DMS153 treated with DMSO at 0.1 percent for 48 hours (cell line): Measurements from ENCODE around the gene HOXA2.

ENCODE experiments used
- DNase-seq: peaks from one replicate; lab custom pipeline; 2025; ENCODE audit not compliant: unreplicated experiment; lab: John Stamatoyannopoulos, UW

Gene HOXA2

DNA sequence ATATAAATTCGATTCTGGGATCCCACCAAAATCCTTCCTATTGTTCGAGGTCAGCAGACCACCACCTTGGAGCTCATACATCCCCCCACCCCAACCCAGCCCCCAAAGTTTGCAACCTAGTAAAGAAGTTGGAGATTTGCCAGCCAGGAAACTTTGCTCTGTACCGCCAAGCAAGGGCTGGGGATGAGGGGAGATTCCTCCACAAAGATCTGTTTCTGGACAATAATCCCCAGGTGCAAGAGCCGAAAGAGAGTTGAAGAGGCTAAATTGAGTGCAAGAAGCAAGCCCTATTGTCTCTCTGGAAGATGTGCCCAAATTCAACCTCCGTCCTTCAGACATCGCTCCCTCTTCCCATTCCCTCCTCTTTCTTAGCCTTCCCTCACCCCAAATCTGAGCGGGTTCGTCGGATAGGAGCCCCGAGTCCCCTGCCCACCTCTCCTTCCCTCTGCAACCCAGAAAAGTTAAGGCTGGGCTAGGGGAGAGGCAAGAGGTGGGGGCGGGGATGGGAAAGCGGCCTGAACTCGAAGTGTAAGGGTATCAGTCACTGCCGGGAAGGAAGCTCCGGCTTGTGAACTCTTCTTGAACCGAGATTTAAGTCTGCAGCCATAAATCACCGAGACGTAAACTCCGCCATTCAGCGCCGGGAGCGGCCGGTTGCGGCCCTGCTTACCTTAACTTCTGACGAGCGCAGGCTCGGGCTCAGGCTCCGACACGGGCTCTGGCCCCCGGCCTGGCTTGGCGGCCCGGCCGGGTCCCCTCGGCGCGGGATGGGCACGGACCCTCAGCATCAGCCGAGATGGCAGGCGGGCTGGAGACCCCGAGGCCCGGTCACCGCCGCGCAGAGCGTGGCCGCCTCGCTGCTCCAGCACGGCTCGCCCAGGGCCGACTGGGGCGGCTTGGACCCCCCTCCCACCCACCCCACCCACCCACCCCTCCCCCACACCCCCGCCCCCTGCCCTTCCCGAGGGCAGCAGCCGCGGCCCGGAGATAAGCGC is 10.8 kb upstream of the HOXA2 start:
- DNase-seq = no peak

GRCh38 chr7:27112361-27112760 is 9.9 kb upstream of the HOXA2 start:
- DNase-seq = no peak

- DNase-seq = no peak
These were observed 9.3 kb upstream of the HOXA2 start for GRCh38 chr7:27111751-27112277.

GRCh38 chr7:27111042-27111750 is 8.7 kb upstream of the HOXA2 start:
- DNase-seq = no peak

DNA sequence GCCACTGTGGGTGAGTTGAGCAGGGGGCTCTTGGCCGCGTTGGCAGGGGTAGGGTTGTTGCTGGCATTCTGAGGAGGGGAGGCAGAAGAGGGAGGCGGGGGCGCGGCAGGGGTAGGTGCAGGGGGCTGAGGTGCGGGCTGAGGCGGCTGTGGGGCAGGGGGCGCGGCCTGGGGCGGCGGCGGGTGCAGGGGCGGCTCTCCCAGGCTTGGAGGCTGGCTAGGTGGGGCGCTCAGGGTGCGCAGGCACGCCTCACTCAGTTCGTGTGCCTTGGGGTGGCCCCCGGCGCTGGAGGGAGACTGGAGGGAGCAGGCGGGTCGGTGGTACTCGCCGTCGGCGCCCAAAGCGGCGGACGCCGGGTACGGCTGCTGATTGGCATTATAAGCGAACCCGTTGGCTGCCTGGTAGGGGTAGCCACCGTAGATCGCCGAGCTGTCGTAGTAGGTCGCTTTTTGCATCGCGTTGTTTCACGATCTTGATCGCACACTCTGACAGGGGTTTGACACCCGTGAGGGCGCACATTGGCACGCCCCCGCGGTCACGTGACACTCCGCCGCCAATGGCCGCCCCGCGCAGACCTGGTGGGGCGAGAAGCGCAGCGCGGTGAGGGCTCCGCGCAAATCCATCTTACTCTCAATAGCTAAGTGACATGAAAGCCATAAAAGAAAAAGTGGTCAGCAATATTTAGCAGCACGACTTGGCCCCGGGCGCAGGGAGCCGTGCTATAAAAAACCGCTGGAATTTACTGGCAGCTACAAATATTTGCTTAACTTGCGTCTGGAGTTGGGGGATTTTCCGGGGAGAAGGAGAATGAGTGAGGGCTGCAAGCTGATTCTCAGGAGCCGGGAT is 7.9 kb upstream of the HOXA2 start:
- no peak for DNase-seq

DNA sequence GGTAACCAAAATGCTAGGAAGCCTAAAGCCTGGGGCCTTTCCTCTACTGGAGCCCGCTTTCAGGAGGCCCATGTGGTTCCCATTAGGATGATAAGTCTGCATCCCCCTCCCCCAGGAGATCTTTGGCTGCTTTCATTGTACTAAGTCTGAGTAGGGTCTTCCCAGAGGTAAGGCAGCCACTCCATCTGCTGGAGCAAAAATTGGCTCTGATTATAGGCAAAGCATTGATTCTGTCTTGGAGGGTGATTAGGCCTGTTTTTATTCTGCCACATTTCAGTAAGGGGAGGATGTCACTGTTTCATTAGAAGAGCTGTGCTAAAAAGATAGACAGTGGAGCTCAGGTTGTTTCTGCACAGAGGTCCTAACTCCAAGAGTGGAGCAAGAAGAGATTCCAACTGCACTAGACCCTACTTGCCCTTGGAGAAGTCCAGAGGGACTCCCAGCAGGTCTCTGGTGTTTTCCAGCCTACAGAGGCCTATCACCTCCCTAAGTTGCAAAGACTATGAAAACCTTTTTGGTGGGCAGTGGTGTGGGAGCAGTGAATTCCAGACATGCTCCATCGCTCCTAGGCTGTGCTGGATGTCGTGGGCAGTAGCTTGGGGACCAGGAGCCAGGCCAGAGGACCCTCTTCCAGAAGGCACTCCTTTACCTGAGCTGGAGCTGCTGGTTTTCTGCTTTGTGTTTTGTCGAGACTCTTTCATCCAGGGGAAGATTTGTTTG is 7.1 kb upstream of the HOXA2 start:
- no peak for DNase-seq

DNA sequence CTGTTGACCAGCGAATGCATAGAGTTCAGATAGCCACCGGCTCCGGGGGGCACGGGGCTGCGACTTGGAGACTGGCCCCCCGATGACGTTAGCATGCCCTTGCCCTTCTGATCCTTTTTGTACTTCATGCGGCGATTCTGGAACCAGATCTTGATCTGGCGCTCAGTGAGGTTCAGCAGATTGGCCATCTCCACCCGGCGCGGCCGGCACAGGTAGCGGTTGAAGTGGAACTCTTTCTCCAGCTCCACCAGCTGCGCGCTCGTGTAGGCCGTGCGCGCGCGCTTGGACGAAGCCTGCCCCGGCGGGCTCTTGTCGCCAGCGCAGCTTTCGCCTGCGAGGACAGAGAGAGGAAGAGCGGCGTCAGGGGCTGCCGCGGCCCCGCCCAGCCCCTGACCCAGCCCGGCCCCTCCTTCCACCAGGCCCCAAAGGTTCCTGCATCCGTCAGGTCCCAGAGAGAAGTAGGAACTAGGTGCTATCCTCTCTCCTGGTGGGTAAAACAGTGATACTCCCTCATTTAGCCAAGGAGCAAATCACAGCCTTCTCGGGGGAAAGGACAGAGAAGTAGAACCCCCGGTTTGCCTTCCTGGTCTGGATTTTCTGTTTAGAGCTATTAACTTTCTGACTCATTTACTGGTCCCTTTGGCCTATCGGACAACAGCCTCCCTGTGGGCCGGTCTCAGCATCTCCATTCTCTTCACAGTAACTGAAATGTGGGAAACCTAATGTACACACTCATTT is 6.1 kb upstream of the HOXA2 start:
- DNase-seq = no peak

DNA sequence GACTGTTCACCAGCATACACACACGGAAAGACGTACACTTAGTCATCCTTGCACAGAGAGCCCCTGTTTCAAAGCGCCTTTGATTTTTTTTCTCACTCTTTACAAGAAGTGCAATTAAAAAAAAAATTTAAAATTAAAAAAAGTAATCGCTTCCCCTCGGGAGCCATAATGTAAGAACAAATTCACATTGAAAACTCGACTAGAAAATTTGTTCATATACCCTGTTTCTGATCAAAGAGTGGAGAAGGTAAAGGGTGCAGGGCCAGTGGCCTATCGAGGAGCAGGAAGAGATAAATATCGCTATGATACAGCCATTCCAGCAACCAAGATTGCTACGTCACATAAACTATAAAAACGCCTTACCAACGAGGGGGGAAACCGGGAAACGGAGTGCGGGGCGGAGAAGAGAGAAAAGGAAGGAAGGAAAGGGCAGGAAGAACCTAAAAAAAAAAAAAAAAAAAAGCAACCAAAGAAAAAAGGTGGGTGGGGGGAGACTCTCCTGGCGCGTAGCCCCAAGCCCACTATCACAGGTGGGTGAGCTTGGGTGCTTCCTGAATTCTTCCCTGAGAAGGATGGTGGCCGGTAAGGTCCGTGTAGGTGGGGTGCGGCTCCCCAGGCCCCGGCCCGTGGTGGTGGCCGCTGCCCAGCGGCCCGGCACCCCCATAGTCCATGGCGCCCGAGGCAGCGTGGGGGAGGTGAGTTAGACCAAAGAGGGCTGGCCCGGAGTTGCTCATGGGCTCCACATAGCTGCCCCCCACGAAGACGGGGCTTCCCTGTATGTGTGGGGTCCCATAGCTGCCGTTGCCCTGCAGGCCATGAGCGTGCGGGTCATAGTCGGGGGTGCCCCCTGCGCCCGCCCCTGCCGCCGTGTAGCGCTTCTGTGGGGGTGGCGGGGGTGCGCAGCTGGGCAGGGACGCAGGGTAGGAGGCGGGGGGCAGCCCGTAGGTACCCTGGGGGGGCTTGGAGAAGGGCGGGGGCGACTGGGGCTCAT is 5.2 kb upstream of the HOXA2 start:
- DNase-seq = no peak

GRCh38 chr7:27106901-27107240 is 4.4 kb upstream of the HOXA2 start:
- DNase-seq = no peak

DNA sequence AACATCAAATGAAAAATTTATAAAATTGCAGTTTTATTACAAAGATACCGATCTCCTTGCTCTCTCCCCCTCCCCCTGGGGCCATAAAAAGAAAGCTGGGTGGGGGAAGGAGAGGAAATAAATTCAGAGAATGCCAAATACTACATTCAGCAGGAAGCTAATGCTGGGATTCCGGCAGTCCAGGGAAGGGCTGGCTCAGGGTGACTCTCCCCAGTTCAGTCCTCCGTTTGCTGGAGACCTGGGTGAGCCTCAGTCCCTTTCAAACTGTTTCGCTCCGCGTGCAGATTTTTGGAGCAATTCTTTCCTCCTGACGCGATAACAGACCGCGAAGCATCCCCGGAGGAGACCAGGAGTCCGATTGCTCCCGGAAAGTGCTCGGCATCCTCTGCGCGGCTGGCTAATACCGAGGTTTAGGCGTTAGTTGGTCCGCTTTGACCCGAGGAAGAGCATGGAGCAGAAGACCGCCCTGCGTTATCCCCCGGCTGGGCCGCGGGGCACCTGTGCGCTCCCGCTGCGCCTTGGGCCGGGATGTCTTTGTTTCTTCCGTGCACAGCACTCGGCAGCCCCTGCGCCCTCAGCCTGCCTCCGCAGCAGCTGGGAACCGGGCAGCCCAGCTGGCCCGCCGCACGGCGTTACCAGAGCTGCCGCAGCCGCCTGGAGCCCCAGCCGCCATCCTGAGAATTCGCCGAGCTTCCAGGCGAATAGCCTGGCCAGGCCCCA is 3.9 kb upstream of the HOXA2 start:
- DNase-seq = no peak

DNA sequence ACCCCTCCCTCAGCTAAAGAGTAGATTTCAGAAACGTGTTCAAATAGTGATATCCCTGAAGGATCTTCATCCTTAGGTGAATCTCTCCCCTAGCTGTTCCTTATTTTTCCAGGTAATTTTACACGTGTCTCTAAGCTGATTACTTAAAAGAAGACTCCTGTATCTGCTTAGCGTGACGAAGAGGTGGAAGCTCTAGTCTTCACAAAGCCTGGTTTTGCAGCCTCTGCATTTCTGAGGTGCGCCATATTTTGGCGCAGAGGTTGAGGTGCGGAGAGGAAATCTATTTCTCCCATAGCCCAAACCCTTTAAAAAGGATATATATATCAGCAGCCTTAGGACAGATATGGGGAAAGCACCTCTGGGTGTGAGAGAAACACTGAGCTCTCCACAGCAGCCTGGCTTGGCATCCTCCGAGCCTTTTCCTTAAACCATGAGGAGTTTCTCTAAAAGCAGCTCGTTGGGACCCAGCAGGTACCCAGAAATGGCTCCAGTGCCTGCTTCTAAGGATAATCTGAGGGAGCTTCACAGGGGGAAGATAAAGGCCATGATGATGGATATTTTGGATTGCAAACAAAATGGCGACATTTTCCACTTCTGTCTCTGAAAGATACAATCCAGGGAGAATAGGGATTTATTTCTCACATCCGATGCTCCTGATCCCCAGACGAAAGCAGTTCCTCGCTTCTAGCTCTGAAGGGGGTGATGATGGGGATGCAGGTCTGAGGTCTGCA is 3.0 kb upstream of the HOXA2 start:
- DNase-seq = no peak

DNA sequence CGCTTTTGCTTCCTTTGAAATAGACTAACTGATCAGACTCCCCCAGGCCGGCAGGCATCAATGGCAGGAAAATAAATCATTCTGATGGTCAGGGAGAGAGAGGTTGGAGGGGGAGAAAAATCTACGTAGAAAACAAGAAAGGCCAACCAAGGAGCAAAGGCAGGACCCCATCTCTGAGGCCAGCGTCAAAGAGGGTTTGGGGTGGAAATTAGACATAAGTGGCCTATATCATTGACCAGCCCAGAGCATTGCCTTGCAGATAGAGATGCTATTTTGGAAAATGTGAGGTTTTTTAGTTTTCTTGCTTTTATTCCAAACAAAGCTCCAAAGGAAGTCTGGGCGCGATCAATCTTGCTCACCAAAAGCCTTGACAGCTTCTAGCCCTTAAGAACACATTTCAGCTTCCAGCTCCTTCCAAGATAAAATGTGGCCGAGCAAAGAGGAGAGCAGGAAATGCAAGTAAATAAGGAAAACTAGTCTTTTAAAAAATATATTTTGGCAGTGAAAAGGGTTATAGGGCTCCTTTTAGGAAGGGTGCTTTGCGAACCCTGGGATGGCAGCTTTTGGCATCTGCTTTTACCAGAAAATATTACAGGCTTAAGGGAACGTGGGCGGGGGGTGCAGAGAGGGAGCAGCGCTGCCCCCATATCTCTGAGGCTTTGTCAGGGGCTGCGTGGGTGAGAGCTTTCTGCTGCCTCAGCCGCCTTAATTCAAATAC is 2.0 kb upstream of the HOXA2 start:
- DNase-seq = no peak

DNA sequence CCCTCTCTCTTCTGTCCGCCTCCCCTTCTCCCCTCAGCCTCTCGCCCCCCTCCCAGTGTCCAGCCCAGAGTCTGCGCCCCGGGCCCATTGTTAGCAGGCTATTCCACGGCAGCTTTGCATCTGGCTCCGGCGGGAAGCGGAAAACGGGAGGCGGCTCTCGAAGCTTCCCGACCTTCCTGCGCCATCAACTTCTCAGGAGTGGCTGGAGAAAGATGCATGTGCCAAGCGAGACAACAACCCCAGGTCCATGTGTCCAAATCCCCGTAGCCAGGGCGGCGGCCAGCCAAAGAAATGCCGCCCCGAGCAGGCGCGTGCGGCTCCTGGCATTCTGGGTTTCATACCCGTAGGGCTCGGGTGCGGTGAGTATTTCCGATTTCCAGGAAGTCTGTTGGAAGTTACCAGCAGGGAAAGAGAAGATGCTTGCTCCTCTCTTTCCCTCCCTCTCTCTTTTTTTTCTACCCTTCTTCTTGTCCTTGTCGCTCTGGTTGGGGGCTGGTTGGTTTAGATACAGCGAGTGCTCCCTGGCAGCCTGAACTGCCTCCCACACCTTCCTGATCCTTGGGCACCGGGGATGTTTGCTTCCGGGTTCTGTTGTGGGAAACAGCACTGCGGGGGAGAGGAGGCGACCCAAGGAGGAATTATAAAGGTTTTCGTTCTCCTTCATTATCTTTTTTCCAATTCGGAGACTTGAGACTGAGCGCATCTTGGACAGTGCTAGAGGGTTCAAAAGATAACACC is 1.2 kb upstream of the HOXA2 start:
- no peak for DNase-seq

DNA sequence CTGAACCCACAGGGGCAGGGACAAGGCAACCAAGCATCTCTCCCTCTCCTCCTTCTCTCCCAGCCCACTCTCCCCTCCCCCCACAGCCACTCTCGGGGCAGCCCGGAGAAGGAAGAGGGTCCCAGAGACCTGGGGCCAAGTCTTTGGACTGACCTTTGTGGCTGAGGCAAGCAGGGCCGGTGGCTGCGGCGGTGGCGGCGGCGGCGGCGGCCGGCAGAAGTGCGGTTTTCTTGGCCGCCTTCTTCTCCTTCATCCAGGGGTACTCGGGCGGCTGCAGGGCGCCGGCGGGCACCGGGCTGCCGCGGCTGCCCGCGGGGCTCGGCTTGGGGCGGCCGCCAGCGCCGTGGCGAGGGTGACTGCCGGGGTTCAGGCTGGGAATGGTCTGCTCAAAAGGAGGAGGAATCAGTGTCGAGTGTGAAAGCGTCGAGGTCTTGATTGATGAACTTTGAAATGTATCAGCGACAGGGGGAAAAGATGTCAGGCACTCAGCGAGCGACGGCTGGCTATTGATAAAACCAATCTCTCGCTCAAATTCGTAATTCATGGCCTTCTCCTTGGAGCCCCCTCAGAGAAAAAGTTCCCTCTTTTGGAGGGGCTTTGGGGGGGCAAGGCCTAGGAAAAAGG is 414 bp downstream of the HOXA2 start:
- no peak for DNase-seq

GRCh38 chr7:27101171-27101956 is 1.1 kb downstream of the HOXA2 start:
- no peak for DNase-seq
